IMR-90 (cell line): Measurements from ENCODE around the gene FAM200C. TPM values are rescaled to one million over a fixed set of nuclear protein-coding genes. Genes with fewer than 3 reads are reported as not detected.

Source experiments
- ATAC-seq: fragments of 200-7000 bp; cut with Tn5 transposase; 2 replicates; pipeline ENCODE4 v1.9.1; 2020; ENCODE audit warnings: low read depth, mild to moderate bottlenecking, moderate library complexity
- BruUV-seq: library from RNA; stranded (reverse); fragments of 400-500 nt; replicated peaks from 2 replicates; lab custom pipeline; 2021; lab: Mats Ljungman, UMichigan
- CTCF ChIA-PET: fragments of 300-600 bp; formaldehyde crosslinking; extraction: SDS; loops from one replicate; lab custom pipeline; 2021; ENCODE audit warnings: antibody characterized with exemption; lab: Yijun Ruan, JAX
- POLR2A ChIA-PET: fragments of 300-600 bp; sonication (Branson Sonifier 250); formaldehyde crosslinking; loops from one replicate; lab custom pipeline; 2022; ENCODE audit warnings: antibody characterized with exemption; ENCODE audit not compliant: unreplicated experiment; lab: Charles Lee
- DNase-seq: peaks from one replicate; pipeline ENCODE4 v3.0.0; 2013
- H2AFZ ChIP-seq: replicated peaks from 2 replicates; pipeline ENCODE3; 2013; ENCODE audit warnings: low read length, mild to moderate bottlenecking; ENCODE audit not compliant: poor library complexity
- H2AK5ac ChIP-seq: 2 replicates; pipeline ENCODE4 v1.6.1; 2013; ENCODE audit warnings: low read depth, low read length, inconsistent platforms
- H2AK9ac ChIP-seq: replicated peaks from 2 replicates; pipeline ENCODE3; 2013; ENCODE audit warnings: mild to moderate bottlenecking, low read depth, low read length, moderate library complexity; ENCODE audit not compliant: poor library complexity
- H2BK120ac ChIP-seq: 2 replicates; pipeline ENCODE4 v1.6.1; 2013; ENCODE audit warnings: low read depth, low read length, inconsistent platforms
- H2BK15ac ChIP-seq: 3 replicates; pipeline ENCODE4 v1.6.1; 2013; ENCODE audit warnings: low read depth, low read length, inconsistent platforms
- H2BK20ac ChIP-seq: 2 replicates; pipeline ENCODE4 v1.6.1; 2013; ENCODE audit warnings: low read depth, mild to moderate bottlenecking, inconsistent platforms, low read length, moderate library complexity
- H2BK5ac ChIP-seq: 2 replicates; pipeline ENCODE4 v1.6.1; 2013; ENCODE audit warnings: mild to moderate bottlenecking, low read depth, low read length, inconsistent platforms; ENCODE audit not compliant: poor library complexity, severe bottlenecking
- H3K14ac ChIP-seq: replicated peaks from 2 replicates; pipeline ENCODE4 v1.6.1; 2013; ENCODE audit warnings: low read depth, low read length, inconsistent platforms
- H3K18ac ChIP-seq: 2 replicates; pipeline ENCODE4 v1.6.1; 2013; ENCODE audit warnings: low read depth, low read length, control low read depth
- H3K23ac ChIP-seq: 2 replicates; pipeline ENCODE4 v1.6.1; 2013; ENCODE audit warnings: low read depth, low read length, inconsistent platforms
- H3K27ac ChIP-seq: 2 replicates; pipeline ENCODE4 v1.5.1; 2013; ENCODE audit warnings: mild to moderate bottlenecking, control low read depth, low read length; ENCODE audit not compliant: insufficient read depth
- H3K27me3 ChIP-seq: 2 replicates; pipeline ENCODE4 v1.6.1; 2013; ENCODE audit warnings: low read length; ENCODE audit not compliant: control insufficient read depth, insufficient read depth
- H3K36me3 ChIP-seq: 2 replicates; pipeline ENCODE4 v1.6.1; 2013; ENCODE audit warnings: low read length, mixed read lengths; ENCODE audit not compliant: control insufficient read depth, insufficient read depth
- H3K4ac ChIP-seq: 2 replicates; pipeline ENCODE4 v1.6.1; 2013; ENCODE audit warnings: low read depth, low read length, inconsistent platforms
- H3K4me1 ChIP-seq: 2 replicates; pipeline ENCODE4 v1.6.1; 2013; ENCODE audit warnings: low read length, mixed read lengths; ENCODE audit not compliant: control insufficient read depth, insufficient read depth
- H3K4me2 ChIP-seq: 2 replicates; pipeline ENCODE4 v1.6.1; 2013; ENCODE audit warnings: low read depth, mild to moderate bottlenecking, control low read depth, low read length, moderate library complexity
- H3K4me3 ChIP-seq: 2 replicates; pipeline ENCODE4 v1.5.1; 2013; ENCODE audit warnings: low read depth, mild to moderate bottlenecking, control low read depth, low read length, moderate library complexity; ENCODE audit not compliant: insufficient read depth
- H3K56ac ChIP-seq: 2 replicates; pipeline ENCODE4 v1.6.1; 2013; ENCODE audit warnings: low read length, inconsistent platforms; ENCODE audit not compliant: insufficient read depth; ENCODE audit errors: extremely low read depth
- H3K79me1 ChIP-seq, 2 experiments: 2 replicates each; pipeline ENCODE4 v1.6.1; 2013; ENCODE audit warnings: low read length in 2 of 2, inconsistent platforms in 1 of 2, low read depth in 1 of 2
- H3K9ac ChIP-seq: 2 replicates; pipeline ENCODE4 v1.6.1; 2013; ENCODE audit warnings: low read depth, low read length, control low read depth
- H3K9me1 ChIP-seq: 2 replicates; pipeline ENCODE4 v1.6.1; 2013; ENCODE audit warnings: low read length, inconsistent platforms; ENCODE audit not compliant: insufficient read depth
- H3K9me3 ChIP-seq: 2 replicates; pipeline ENCODE4 v1.6.1; 2013; ENCODE audit warnings: low read length; ENCODE audit not compliant: control insufficient read depth, insufficient read depth
- H4K20me1 ChIP-seq: 2 replicates; pipeline ENCODE4 v1.6.1; 2013; ENCODE audit warnings: low read length, inconsistent platforms; ENCODE audit not compliant: insufficient read depth
- H4K5ac ChIP-seq: 2 replicates; pipeline ENCODE4 v1.6.1; 2013; ENCODE audit warnings: mild to moderate bottlenecking, low read depth, low read length, control low read depth
- H4K8ac ChIP-seq, 2 experiments: 2 replicates each; pipeline ENCODE4 v1.6.1; 2013; ENCODE audit warnings: low read depth in 2 of 2, low read length in 2 of 2, control low read depth in 1 of 2, inconsistent platforms in 1 of 2
- H4K91ac ChIP-seq: 2 replicates; pipeline ENCODE4 v1.6.1; 2013; ENCODE audit warnings: low read depth, low read length, inconsistent platforms; ENCODE audit not compliant: insufficient read depth
- CEBPB ChIP-seq: IDR thresholded peaks from 2 replicates; pipeline ENCODE4 v1.6.1; 2012; ENCODE audit warnings: low read depth, low read length, improper control_type of control experiment
- CHD1 ChIP-seq: IDR thresholded peaks from 2 replicates; pipeline ENCODE4 v1.6.1; 2012; ENCODE audit warnings: low read depth, low read length, improper control_type of control experiment
- ELK1 ChIP-seq: fragments of 150-350 bp; IDR thresholded peaks from 2 replicates; pipeline ENCODE4 v1.6.1; 2016; ENCODE audit warnings: low read depth, mild to moderate bottlenecking, low read length, moderate library complexity, borderline replicate concordance
- FOS ChIP-seq: fragments of 150-350 bp; IDR thresholded peaks from 2 replicates; pipeline ENCODE4 v1.6.1; 2016; ENCODE audit warnings: low read depth, low read length
- MXI1 ChIP-seq: IDR thresholded peaks from 2 replicates; pipeline ENCODE4 v1.6.1; 2012; ENCODE audit warnings: low read depth, mild to moderate bottlenecking, low read length, moderate library complexity, borderline replicate concordance
- NFE2L2 ChIP-seq: fragments of 150-350 bp; IDR thresholded peaks from 2 replicates; pipeline ENCODE4 v1.6.1; 2016; ENCODE audit warnings: low read depth, mild to moderate bottlenecking, low read length
- RCOR1 ChIP-seq: IDR thresholded peaks from 2 replicates; pipeline ENCODE4 v1.6.1; 2012; ENCODE audit warnings: mild to moderate bottlenecking, low read length, improper control_type of control experiment; ENCODE audit not compliant: insufficient replicate concordance
- RFX5 ChIP-seq: IDR thresholded peaks from 2 replicates; pipeline ENCODE4 v1.8.0; 2012; ENCODE audit warnings: low read depth, mild to moderate bottlenecking, low read length, moderate library complexity
- SMC3 ChIP-seq: fragments of 150-350 bp; IDR thresholded peaks from 2 replicates; pipeline ENCODE4 v1.6.1; 2016; ENCODE audit warnings: low read depth, mild to moderate bottlenecking, antibody characterized with exemption, low read length, moderate library complexity
- USF2 ChIP-seq: fragments of 150-350 bp; IDR thresholded peaks from 2 replicates; pipeline ENCODE4 v1.6.1; 2017; ENCODE audit warnings: mild to moderate bottlenecking, antibody characterized with exemption, low read length, low read depth
- WGBS, 2 experiments: methylation state at CpG; one replicate each; pipeline versions ENCODE4 v1.1.5 to v1.1.7; 2013; ENCODE audit warnings: missing lambda C conversion rate in 2 of 2; ENCODE audit not compliant: insufficient read length in 1 of 2; ENCODE audit errors: extremely low coverage in 2 of 2; 5-methylcytosine and 5-hydroxymethylcytosine counted together
- dilution Hi-C: fragments of 300-500 bp; cut with HindIII; formaldehyde crosslinking; loops from one replicate; pipeline ENCODE4 v1.14.3; 2018; ENCODE audit warnings: low sequenced_read_pairs; ENCODE audit not compliant: unreplicated experiment
- in situ Hi-C: fragments of 300-500 bp; cut with MboI; formaldehyde crosslinking; loops from 3 replicates; pipeline ENCODE4 v1.14.3; 2019; ENCODE audit warnings: low sequenced_read_pairs, inconsistent platforms, mixed read lengths
- intact Hi-C: fragments of 100-400 bp; cut with micrococcal nuclease; formaldehyde crosslinking; loops from 2 replicates; pipeline ENCODE4 v1.10.0; 2022
- polyA plus RNA-seq, 3 experiments: library from polyadenylated mRNA; depleted of rRNA; stranded (reverse); fragments of >200 nt; gene quantifications; 2 replicates each; pipeline ENCODE4 v1.2.3, GENCODE V29; 2012; ENCODE audit warnings: low replicate concordance in 1 of 3
- total RNA-seq: library from RNA; depleted of rRNA; stranded (reverse); fragments of >200 nt; gene quantifications from 2 replicates; pipeline ENCODE4 v1.2.3, GENCODE V29; 2012

Gene FAM200C
- total and polyA plus RNA-seq, 2 of the 4 experiments (the other 2 are of a cell fraction), result 1.7 to 6.3 TPM

- H3K79me1 ChIP-seq, result peaks cover 16 to 43% of the 10 kb centered on the region in 2 experiments
- H3K9me3 ChIP-seq, result no peaks in the 10 kb centered on the region
- peak overlapping the region; percentile 39; the same call in 1 of the 2 replicates for H3K18ac ChIP-seq
- H3K4me3 ChIP-seq, result peak overlapping the region; percentile 87
- CTCF ChIA-PET, result interaction anchor here (0.6 to 1.2 kb wide), 3 partner anchors 11 to 1131 kb away, joined by 3 to 6 read pairs (median 4); no protein-coding TSS in a partner anchor
- peak overlapping the region; percentile 83 for H2BK5ac ChIP-seq
- H3K4me1 ChIP-seq, result peaks cover 7% of the 10 kb centered on the region
- 0 out of 2 replicates have a peak overlapping the region, but pooled peaks have one; percentile 55 for H2BK120ac ChIP-seq
- DNase-seq (no peak), ATAC-seq (peak; percentile 2)
- peak overlapping the region; percentile 91 for H3K14ac ChIP-seq
- no peak overlapping the region; the same call in 1 of the 2 replicates for H3K27ac ChIP-seq
- H4K5ac ChIP-seq, result peak overlapping the region; percentile 79; the same call in 1 of the 2 replicates
- H4K20me1 ChIP-seq, result no peaks in the 10 kb centered on the region
- POLR2A ChIA-PET, result interaction anchor here (0.6 to 0.7 kb wide), 5 partner anchors 26 to 1409 kb away, joined by 4 to 19 read pairs (median 8); no protein-coding TSS in a partner anchor
- peak overlapping the region; percentile 77 to 96 for H4K8ac ChIP-seq
- no peak overlapping the region for H2AK5ac ChIP-seq
- peaks cover 6% of the 10 kb centered on the region; the same call in 1 of the 2 replicates for H3K9me1 ChIP-seq
- intact Hi-C loops (no loop called here), in situ Hi-C loops (no loop called here), dilution Hi-C loops (no loop called here)
- peak overlapping the region; percentile 67; the same call in 1 of the 2 replicates for H3K4ac ChIP-seq
- peak overlapping the region; percentile 76 for H2AFZ ChIP-seq
- no peaks in the 10 kb centered on the region; the same call in 1 of the 2 replicates for H3K36me3 ChIP-seq
- TF ChIP-seq USF2 (no peak), RCOR1 (no peak), FOS (no peak), MXI1 (no peak), CEBPB (no peak), SMC3 (no peak), CHD1 (no peak), ELK1 (no peak), RFX5 (no peak), NFE2L2 (no peak)
- peak overlapping the region; percentile 46 for H4K91ac ChIP-seq
- no peak overlapping the region for H2AK9ac ChIP-seq
- peak overlapping the region; percentile 64; the same call in 1 of the 2 replicates for H3K9ac ChIP-seq
- H3K23ac ChIP-seq, result peak overlapping the region; percentile 84
- 75% methylated on average over 1 of the region's 11 CpGs; no CpG with 5 or more reads in 1 of the 2 experiments for WGBS, 2 experiments
- peak overlapping the region; percentile 2; the same call in 1 of the 3 replicates for H2BK15ac ChIP-seq
- BruUV-seq, result no TSS peak
- H3K4me2 ChIP-seq, result peak overlapping the region; percentile 89
- peak overlapping the region; percentile 53 for H3K56ac ChIP-seq
- no peaks in the 10 kb centered on the region for H3K27me3 ChIP-seq
- H2BK20ac ChIP-seq, result no peak overlapping the region
These were observed 19.8 kb upstream of the FAM200C start for GRCh38 chr5:160419458-160420330.
